ENCODE results near the gene CRYGB.

The CRYGB gene, protein sequence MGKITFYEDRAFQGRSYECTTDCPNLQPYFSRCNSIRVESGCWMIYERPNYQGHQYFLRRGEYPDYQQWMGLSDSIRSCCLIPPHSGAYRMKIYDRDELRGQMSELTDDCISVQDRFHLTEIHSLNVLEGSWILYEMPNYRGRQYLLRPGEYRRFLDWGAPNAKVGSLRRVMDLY

DNA sequence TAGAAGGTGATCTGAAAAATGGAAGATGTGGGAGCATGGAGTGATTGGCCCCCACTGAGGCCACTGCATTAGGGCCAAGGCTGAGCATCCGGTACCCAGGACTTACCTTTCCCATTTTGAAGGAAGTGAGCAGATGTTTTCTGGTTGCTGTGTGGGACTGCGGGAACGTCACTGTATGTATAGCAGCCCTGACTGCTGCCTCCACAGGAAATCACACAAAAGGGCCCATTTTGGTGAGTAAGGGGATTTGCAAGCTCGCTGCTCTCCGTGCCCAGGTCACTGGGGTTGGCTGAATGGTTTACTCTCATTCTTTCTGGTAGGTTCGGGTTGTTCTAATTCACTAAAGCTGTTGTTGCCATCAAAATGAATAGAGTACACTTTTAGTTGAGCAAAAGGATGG lies at the start of gene CRYGB:
Gene CRYGB (minus strand): TSS at position 153 of the 400 bp plus-strand sequence. CDS start 38 bp downstream, at position 115.
- no peak for DNase-seq

DNA sequence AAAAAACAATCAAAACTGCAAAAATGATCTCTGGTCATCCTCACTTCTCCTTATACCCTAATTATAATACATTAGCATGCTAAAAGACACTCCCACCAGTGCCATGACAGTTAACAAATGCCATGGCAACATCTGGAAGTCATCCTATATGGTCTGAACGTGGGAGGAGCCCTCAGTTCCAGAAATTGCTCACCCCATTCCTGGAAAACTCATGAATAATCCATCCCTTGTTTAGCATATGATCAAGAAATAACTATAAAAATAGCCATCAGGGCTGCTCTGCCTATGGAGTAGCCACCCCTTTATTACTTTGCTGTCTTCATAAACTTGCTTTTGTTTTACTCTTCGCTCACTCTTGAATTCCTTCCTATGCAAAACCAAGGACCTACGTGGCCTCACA lies 49.6 kb upstream of the CRYGB start:
- no peak for DNase-seq

DNA sequence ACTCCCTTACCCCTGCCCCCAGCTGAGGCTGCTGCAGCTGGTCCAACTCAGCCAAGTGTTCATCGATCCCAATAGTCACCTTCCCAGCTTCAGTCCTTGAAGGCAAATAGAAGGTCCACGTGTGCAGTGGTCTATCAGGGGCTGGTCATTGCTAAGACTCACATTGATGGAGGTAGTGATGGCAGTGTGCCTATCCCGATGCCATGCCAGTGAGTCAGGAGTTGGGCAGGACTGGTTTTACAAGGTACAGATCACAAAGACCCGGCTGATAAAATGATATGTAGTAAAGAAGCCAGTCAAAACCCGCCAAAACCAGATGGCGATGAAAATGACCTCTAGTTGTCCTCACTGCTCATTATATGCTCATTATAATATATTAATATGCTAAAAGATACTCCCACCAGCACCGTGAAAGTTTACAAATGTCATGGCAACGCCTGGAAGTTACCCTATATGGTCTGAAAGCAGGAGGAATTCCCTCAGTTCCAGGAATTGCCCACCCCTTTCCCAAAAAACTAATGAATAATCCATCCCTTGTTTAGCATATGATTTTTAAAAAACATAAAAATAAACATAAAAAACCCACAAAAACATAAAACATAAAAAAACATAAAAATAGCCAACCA lies 46.8 kb upstream of the CRYGB start:
- DNase-seq, result no peak

DNA sequence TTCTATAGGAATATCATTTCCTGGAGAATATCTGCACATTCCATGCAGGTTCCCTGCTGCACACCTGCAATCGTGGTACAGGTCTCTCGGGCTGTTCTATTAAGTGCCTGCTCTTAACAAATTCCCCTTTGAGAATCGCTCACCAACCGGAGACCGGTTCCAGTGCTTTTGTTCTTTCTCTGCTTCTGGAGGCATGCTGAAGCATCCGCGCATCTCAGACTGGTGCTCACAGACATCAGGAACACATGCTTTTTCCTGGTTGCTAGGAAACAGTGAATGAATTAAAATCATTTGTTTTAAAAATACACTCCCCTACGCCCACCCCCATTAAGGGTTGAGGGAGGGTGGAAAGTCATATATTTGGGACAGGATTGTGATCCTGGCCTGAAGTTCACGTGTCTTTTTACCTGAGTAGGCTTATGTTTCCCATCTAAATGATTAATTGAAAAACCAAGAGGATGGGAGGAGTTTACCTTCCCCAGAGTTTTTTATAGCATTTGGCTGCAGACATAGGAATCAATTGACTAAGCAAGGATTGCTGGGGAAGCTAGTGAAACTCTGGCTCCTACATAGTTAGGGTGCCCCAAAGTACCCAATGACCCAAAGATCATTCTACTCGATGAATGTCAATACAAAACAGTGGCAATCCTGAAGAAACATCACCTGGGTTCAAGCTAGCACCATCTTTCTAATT lies 44.0 kb upstream of the CRYGB start, which contains the start of gene C2orf80:
Gene C2orf80 (minus strand): TSS at position 221 of the 694 bp plus-strand sequence. CDS start 3,044 bp downstream, outside the sequence.
- DNase-seq, result no peak

DNA sequence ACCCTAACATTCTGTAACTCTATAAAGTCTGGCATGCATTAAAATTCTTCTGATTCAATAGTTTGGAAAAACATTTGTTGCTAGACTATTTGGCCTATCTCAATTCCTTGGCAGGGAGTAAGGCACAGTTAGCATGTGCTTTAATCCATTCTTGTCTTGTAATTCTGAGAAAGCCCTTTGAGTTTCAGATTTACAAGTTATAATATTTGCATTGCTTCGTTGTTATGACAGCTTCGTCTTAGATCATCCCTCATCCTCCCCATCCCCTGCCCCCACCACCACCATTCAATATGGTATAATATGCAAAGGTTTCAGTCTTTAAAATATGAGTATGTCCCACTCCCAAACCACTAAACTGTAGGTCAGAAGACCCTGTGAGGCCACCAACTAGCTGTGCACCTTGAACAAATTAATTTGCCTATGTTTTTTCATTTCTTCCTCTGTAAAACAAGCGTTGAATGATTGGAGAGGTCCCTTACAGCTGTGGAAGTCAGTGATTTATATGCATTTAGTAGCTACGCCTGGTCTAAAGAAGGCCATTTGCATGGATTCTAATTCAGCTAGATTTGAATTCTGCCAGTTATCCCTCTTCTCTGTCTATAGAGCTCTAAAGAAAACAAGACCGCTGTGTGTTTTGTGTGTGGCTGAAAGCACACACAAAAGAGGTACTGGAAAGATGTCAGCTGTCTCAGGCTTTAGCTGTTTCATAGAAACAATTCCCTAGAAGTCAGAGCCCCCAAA lies 43.3 kb upstream of the CRYGB start:
- no peak for DNase-seq

DNA sequence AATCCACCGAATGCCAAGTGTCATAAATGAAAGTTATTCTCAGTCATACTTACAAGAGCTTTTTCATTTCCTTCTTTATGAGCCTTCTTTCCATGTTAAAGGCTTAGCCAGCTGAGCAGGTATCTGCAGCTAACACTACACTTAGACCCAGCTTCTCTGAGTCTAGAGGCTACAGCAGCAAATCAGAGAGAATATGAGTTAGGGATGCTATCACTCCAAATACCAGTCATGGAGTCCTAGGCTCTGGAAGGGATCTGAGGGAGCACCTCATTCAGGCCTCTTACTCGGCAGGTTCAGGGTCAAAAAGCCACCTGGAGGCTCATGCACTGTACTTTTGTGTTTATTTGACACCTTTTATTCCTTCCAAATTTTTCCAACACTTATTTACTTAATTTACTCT lies 40.9 kb upstream of the CRYGB start:
- DNase-seq, result no peak

DNA sequence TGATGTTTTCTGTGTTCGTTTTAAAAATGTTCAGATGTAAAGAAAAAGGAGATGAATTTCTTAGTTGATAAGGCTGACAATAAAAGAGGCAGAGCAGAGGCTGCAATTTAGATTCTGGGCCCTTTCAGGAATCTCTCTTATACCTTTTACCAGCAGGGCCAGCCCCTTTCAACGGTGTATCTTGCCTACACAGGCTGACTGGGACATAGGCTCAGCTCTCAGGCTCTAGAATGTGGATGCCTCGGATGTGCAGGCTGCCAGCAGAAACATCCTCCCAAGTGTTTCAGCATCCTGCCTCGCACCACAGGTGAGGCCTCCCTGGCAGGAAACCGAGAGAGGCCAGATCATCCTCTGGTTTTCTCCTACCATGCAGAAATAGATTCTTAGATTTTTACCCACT lies 40.5 kb upstream of the CRYGB start:
- no peak for DNase-seq

DNA sequence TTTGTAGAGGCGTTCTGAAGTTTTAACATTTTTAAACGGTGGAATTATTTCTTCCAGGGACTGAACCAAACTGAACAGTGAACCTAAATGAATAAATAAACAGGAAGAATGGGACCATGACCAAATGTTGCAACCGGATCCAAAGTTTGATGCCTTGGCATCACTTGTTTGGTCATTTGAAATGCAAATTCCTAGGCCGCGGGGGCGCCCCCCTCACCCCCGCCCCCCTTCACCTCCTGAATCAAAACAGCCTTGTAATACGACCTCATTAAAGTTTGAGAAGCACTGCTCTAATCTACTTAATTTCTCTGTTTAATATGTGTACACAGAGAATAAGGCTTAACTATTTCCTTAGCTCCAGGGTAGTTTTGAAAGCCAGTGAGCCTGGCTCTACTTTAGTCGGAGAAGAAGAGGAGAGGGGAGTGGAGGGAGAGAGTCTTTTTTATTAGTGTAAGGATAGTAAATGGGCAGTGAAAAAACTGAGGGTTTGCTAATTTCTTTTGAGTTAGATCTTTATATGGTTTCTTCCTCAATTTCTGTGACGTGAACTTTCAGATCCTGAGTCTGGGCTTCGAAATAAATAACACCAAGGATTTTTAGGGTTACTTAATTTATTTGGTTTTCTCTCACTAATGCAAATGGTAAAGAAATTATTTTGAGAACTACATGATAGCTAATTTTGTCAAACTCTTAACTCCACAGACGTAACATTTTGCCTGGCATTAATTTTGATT lies 38.2 kb upstream of the CRYGB start:
- DNase-seq, result peak; percentile 23

DNA sequence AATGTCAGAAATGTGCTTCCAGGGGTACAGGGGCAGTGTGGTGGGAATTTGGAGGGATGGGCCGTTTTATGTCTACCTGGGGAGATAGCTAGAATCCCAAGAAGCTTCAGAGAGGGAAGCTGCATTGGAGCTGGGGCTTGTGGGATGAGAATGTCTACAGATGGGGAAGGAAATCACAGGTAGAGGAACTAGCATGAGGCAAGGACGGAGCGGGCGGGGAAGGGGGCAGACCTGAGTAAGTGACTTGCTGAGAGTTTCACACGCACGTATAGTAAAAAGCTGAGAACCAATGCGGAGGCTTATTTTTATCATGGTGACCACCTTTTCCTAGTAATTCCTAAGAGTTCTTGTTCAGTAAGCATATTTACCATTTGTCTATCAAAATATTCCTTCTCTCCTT lies 37.6 kb upstream of the CRYGB start:
- DNase-seq, result no peak

DNA sequence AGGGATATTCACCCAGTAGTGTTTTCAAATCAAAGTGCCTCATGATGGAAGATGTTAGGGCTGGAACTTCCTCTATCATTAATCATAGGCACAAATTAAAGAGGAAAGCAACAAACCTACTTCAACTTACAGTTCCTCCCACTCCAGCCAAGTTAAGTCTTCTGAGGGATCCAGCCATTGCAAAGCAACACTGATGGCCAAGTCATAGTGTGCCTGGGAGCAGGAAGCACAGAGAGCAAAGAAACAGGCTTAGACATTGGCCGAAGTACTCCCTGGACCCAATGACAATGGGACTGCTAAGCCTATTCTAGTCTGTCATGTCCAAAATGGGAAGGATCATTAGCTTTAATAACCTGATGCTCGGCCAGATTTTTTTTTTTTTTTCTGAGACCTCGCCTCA lies 36.9 kb upstream of the CRYGB start:
- DNase-seq, result no peak

DNA sequence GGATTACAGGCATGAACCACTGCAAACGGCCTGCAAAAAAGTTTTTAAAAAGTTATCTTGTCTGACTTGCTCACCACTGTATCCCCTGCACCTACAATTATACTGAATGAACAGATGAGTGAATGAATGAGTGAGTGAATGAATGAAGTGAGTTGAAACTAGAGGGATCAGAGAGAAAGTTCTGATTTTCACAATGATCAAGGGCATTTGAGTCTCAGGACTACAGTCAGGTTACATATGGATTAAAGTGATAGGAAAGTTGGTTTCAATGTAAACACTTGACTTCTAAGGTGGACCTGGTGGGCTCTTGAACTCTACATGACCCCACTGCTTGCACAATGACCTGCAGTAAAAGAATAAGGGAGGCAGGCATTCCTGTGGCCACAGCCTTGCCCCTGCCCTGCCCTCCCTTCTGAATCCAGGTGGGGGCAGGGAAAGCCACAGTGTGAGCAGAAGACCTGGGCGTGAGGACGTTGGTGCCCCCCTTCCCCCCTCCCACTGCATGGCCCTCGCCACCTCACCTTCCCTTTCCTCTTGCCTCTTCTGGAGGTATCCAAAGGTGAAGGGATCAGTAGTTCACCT lies 33.2 kb upstream of the CRYGB start:
- DNase-seq, result no peak

DNA sequence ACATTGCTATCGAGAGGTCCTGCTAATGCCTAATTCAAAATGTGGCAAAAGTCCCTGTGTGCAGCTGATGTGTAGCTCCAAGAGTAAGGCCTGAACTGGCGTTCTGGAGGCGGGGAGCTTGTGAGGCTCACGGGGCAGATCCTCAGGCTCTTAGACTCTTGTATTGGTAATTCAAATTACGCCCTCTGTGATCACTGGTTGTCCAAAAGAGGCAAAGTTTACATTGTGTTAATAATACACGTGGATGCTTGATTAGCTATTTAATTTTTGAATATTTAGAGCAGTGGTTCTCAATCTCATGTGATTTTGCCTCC lies 29.8 kb upstream of the CRYGB start:
- DNase-seq, result no peak

DNA sequence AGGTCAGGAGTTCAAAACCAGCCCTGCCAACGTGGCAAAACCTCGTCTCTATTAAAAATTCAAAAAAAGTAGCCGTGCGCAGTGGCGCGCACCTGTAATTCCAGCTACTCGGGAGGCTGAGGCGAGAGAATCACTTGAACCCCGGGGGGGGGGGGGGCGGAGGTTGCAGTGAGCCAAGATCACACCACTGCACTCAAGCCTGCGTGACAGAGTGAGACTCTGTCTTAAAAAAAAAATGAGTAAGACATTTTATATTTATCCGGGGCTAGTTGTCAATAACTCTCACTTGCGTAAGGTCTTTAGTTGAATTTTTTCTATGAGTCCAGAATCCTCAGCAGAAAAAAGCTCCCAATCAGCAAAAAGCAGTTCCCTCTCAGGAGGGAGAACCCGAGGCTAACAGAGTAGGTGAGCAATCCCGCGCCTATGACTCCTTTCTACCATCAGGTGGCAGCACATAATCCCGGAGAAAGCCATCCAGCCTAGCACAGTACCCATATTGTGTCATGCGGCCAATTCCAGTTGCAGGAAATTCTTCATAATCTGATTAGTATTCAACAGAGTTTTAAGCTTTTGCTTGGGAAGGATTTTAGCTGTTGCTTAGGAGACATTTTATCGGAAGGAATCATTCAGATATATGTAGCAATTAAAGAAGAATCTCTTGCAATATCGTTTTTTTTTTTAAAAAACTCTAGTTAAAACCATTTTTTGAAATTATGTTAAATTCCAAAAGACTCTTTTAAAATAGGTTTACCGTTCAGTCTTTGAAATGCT lies 29.3 kb upstream of the CRYGB start:
- peak; percentile 93 for DNase-seq

DNA sequence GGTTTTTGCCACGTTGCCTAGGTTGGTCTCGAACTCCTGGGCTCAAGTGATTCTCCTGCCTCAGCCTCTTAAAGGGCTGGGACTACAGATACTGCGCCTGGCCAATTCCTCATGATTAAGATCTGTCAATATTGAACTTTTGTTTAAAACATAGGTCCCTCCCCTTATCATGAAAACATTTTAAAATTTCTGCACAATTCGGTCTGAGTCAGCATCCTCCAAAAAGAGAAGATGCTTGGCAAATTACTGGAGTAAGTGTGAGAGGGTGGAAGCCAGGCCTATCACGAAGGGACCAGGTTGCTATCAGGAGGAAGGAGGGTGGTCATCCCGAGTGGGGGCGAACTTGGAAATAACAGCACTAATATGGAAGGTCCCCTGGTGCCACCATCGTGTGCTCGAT lies 28.2 kb upstream of the CRYGB start:
- DNase-seq, result no peak

DNA sequence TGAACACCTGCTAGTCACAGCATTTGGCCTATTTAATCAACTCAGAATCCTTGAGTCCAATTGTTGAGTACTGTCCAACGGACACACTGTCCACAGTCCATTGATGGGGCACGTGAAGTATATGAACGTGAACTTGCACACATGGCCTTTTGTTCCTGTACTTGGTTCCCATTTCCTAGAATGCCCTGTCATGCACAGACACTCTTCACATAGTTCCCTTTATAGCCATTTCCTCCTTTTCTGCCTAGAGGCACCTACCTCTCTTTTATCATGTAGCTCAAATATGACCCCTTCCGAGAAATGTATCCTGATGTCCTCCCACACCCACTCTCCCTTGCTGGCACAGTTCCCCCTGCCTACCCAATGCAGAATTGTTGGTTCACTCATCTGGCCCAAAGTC lies 26.2 kb upstream of the CRYGB start:
- DNase-seq, result peak; percentile 84

DNA sequence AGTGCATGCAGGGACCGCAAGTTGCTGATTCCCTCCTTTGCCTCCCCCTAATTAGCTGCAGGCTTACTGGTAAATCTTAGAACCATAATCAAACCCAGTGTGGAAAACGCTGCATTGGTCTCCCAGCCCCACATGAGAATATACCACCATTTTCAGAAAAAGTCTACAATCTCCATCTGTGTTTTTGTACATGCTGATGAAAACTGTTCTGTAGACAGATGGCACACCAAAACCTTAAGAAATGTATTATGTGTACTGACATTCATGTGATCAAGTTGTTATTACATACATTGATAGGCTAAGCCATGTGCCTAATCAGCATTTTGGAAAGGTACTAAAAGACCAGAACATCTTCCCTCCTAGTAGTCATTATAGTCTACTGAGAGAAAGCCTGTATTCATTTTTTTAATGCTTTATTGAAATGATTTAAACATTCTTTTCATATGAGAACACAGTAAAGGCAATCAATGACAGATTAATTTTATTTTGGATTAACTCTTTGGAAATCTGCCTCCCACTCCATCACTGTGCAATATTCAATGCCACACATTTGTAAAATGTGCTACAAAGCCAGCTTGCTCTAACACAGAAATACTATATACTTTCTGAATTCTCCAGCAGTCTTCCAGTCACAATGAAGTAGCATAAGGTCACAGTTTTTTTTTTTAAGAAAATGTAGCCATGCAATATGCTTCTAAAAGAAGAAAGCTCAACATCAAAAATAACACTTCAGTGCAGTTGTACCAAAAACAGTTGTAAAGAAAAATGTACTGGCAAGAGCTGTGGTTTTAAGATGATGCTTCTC lies 19.2 kb upstream of the CRYGB start:
- no peak for DNase-seq

DNA sequence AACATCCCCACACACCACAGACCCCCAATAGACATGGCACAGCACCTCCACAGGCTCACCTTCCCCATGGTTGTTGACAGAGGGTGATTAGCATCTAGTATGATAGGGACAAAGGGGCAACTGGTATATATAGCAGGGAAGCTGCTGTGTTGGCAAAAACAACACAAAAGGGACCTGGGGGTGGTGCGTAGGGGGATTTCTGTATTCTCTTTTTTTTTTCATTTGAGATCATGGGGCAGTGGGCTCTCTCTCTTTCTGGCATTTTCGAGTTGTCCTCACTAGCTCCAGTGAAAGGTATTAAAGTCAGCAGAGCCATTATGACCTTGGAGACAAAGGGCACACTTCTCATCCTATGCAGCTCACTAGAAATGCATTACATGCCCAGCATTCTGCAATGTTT lies 17.5 kb upstream of the CRYGB start, which contains the start of gene CRYGA:
Gene CRYGA (minus strand): TSS at position 101 of the 400 bp plus-strand sequence. CDS start 33 bp downstream, at position 68.
- DNase-seq, result no peak

DNA sequence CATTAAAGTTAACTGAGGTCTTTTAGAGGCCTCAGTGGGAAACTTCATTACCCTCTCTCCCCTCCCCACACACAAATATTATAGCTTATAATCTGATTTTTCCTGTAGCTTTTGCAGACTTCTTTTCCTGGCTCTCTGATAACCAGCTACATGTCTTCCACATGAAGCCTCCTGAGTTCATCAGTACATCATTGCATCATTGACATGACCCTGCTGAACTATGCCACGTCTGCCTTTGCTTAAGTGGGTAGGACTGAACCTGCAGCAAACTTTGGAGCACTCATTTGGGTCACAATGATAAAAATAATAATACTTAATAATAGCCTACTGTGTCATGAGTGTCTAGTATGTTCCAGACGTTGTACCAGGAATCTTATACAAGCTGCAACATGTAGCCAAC lies 10.5 kb upstream of the CRYGB start:
- DNase-seq, result no peak

DNA sequence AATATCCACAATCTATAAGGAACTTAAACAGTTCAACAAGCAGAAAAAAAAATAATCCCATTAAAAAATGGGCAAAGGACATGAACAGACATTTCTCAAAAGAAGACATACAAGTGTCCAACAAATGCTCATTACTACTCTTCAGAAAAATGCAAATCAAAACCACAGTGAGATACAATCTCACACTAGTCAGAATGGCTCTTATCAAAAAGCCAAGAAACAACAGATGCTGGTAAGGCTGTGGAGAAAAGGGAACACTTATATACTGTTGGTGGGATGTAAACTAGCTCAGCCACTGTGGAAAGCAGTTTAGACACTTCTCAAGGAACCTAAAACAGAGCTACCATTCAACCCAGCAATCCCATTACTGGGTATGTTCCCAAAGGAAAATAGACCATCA lies 7.2 kb upstream of the CRYGB start:
- DNase-seq, result no peak

DNA sequence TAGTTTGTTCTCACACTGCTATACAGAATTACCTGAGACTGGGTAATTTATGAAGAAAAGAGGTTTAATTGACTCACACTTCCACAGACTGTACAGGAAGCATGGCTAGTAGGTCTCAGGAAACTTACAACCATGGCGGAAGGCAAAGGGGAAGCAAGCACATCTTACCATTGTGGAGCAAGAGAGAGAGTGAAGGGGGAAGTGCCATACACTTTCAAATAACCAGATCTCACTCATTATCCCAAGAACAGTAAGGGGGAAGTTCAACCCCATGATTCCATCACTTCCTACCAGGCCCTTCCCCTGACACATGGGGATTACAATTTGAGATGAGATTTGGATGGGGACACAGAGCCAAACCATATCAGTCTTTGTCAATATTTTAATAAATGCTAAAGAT lies 5.0 kb upstream of the CRYGB start:
- peak; percentile 32 for DNase-seq

DNA sequence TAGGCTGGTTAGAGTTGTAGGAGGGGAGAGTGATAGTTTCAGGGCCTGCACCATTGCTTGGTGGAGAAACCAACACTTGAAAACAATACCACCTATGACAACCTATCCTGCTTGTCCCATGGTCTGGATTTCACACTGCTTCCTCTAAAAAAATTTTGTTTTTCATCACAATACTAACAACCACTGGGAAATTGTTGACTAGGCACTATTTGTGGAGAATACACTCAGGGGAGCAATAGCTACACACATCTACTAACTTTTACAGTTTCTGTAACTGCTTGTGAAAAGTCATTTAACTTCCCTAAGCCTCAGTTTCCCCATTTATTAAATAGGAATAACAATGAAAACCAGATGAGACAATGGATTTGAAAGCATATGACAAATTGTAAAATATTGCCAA lies 4.1 kb upstream of the CRYGB start:
- no peak for DNase-seq

All from suppressor macrophage treated with lipopolysaccharide for 4 hours (primary cell).